ENCODE measurements around the gene GPR139. TPM values are rescaled to one million over a fixed set of nuclear protein-coding genes. Genes with fewer than 3 reads are reported as not detected.

GPR139 gene
- total and polyA plus RNA-seq, 2 donors, result 0.07 TPM; not detected in 1

DNA sequence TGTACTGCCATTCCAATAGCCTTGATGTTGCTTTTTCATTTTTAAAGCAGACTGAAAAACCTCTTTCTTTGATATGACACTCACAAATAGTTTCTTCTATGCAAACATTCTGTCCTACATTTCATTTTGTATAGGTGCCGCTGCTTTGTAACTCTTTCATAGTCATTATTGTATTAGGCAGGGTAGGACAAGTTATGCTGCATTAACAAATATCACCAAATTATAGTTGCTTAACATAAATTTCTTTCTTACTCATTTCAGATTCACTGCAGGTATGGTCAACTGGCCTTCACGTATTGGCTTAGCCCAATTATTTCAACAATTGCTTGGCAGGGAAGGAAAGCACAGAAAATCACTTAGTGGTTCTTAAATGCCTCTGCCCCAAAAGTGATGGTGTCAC is 70.8 kb downstream of the GPR139 start:
- H3K4me1 ChIP-seq (ENCODE audit: control insufficient read depth in 2 of 2, insufficient read depth in 2 of 2, low read length in 2 of 2), result no peaks in the 10 kb centered on the region
- H3K27ac ChIP-seq (ENCODE audit: low read depth in 1 of 2, low read length in 1 of 2), result no peak overlapping the region
- WGBS, result 96% methylated on average over 2 of the region's 2 CpGs
- DNase-seq (ENCODE audit: low read depth in 6 of 9, low spot score in 9 of 9), result no peak
- H3K4me3 ChIP-seq (ENCODE audit: low read length in 2 of 2), result no peak overlapping the region
- H3K36me3 ChIP-seq (ENCODE audit: control insufficient read depth in 2 of 2, insufficient read depth in 2 of 2, low read length in 1 of 2), result no peaks in the 10 kb centered on the region
- no peaks in the 10 kb centered on the region for H3K27me3 ChIP-seq (ENCODE audit: control insufficient read depth in 2 of 2, insufficient read depth in 1 of 2, low read length in 1 of 2)
- no peaks in the 10 kb centered on the region for H3K9me3 ChIP-seq (ENCODE audit: control insufficient read depth in 2 of 2, insufficient read depth in 1 of 2, low read length in 1 of 2)

DNA sequence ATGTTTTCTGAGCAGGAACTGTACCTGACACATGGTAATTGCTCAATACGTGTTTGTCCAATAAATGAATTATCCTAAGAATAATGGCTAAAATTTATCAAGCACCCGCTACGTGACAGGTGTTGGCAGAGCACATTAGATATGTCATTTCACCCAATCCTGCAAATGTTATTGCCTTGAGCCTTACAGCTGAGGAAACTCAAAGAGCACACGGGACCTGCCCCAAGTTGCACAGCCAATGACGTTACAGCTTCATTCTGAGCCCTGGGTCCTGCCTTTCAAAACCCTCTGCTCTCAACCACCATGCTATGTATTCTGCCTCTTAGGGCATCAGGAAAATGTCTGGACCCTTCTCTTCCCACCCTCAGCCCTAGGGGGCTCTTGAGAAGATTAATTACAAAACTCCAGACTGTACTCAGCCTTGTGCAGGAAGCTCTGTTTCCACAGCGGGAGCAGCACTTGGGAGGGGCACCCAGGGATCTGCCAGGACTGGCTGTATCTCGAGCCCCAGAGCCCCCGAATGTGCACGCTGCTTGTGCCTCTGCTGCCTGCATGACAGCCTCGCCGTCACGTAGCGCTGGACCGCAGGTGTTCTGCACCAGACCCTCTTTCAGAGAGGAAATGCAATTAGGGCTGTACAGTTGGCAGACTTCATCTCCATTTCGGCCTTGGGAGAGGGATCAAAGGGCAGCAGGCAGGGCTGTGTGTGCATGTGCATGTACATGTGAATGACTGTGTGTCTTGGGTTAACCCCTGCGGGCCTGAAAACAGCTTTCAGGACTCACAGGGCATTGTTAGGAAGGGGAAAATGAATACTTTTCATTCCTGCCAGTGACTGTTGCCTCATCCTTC is 71.6 kb downstream of the GPR139 start:
- DNase-seq (ENCODE audit: low read depth in 6 of 9, low spot score in 9 of 9), result no peak
- WGBS, result 86% methylated on average over 16 of the region's 16 CpGs
- Histone ChIP-seq H3K4me3 (ENCODE audit: low read length in 2 of 2) (no peak overlapping the region), H3K9me3 (ENCODE audit: control insufficient read depth in 2 of 2, insufficient read depth in 1 of 2, low read length in 1 of 2) (no peaks in the 10 kb centered on the region), H3K27ac (ENCODE audit: low read depth in 1 of 2, low read length in 1 of 2) (no peak overlapping the region), H3K27me3 (ENCODE audit: control insufficient read depth in 2 of 2, insufficient read depth in 1 of 2, low read length in 1 of 2) (no peaks in the 10 kb centered on the region), H3K36me3 (ENCODE audit: control insufficient read depth in 2 of 2, insufficient read depth in 2 of 2, low read length in 1 of 2) (no peaks in the 10 kb centered on the region), H3K4me1 (ENCODE audit: control insufficient read depth in 2 of 2, insufficient read depth in 2 of 2, low read length in 2 of 2) (no peaks in the 10 kb centered on the region)

DNA sequence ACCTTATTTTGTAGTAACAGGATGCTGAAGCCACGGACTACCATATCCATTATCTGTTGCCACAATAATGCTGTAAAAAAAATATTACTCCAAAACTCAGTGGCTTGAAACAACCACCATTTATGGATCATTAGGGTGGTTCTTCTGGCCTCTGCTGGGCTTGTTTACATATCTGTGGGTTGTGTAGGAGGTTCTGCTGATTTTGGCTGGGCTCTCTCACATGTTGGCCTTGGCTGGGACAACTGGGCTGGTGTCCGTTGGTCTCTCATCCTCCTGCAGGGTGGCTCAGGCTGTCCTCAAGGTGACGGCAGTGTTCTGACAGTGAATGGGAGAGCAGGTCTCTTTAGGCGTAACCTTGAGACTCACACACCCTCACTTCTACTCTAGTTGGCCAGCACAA is 76.0 kb downstream of the GPR139 start:
- H3K4me3 ChIP-seq (ENCODE audit: low read length in 2 of 2), result no peak overlapping the region
- H3K4me1 ChIP-seq (ENCODE audit: control insufficient read depth in 2 of 2, insufficient read depth in 2 of 2, low read length in 2 of 2), result no peaks in the 10 kb centered on the region
- no peaks in the 10 kb centered on the region for H3K9me3 ChIP-seq (ENCODE audit: control insufficient read depth in 2 of 2, insufficient read depth in 1 of 2, low read length in 1 of 2)
- no peak for DNase-seq (ENCODE audit: low read depth in 6 of 9, low spot score in 9 of 9)
- H3K27ac ChIP-seq (ENCODE audit: low read depth in 1 of 2, low read length in 1 of 2), result no peak overlapping the region
- H3K27me3 ChIP-seq (ENCODE audit: control insufficient read depth in 2 of 2, insufficient read depth in 1 of 2, low read length in 1 of 2), result no peaks in the 10 kb centered on the region
- H3K36me3 ChIP-seq (ENCODE audit: control insufficient read depth in 2 of 2, insufficient read depth in 2 of 2, low read length in 1 of 2), result no peaks in the 10 kb centered on the region
- 79% methylated on average over 4 of the region's 4 CpGs for WGBS

DNA sequence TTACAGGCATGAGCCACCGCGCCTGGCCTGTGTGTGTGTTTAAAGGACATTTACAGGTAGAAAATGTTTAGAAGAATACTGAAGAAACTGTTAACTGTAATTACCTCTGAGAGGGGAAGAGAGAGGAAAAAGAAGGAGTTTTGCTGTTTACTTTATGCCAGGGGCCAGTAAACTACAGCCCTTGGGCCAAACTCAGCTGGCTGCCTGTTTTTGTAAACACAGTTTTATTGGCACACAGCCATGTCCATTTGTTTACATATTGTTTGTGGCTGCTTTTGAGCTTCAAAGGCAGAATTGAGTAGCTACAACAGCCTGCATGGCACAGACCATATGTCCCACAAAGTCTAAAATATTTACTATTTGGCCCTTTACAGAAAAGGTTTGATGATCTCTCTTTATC is 76.4 kb downstream of the GPR139 start:
- H3K27me3 ChIP-seq (ENCODE audit: control insufficient read depth in 2 of 2, insufficient read depth in 1 of 2, low read length in 1 of 2), result no peaks in the 10 kb centered on the region
- no peak for DNase-seq (ENCODE audit: low read depth in 6 of 9, low spot score in 9 of 9)
- H3K9me3 ChIP-seq (ENCODE audit: control insufficient read depth in 2 of 2, insufficient read depth in 1 of 2, low read length in 1 of 2), result no peaks in the 10 kb centered on the region
- no peak overlapping the region for H3K27ac ChIP-seq (ENCODE audit: low read depth in 1 of 2, low read length in 1 of 2)
- H3K4me3 ChIP-seq (ENCODE audit: low read length in 2 of 2), result no peak overlapping the region
- 88% methylated on average over 2 of the region's 2 CpGs for WGBS
- H3K36me3 ChIP-seq (ENCODE audit: control insufficient read depth in 2 of 2, insufficient read depth in 2 of 2, low read length in 1 of 2), result no peaks in the 10 kb centered on the region
- no peaks in the 10 kb centered on the region for H3K4me1 ChIP-seq (ENCODE audit: control insufficient read depth in 2 of 2, insufficient read depth in 2 of 2, low read length in 2 of 2)

DNA sequence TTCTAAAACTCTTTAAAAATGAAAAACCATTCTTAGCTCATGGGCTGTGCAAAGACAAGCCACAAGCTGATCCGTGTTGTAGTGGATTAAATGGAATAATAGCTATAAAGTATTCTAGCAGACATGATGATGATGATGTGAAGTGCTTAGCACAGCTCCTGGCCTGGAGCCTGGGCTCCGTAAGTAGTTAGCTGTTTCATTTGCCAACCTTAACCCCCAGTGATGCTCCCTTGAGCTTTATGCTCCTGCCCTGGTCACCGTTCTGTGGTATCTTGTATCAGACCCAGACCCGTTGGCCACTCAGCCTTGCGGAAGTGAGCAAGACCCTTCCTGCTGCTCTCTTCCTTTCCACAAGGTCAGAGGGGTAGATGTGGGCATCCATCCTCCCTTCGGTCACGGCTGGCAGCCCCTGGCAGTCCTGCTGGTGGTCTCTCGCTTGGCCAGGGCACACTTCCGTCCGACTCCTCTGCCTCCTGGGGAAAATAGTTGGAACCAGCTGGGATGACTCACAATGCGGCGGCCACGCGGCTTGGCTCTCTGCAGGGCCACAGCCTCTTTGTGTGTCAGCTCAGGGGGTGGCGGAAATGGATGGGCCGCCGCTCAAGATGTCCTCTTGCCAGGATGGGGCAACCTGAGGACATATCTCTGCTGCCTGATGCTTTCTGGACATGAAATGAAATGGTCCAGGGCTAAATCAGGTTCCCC is 79.1 kb downstream of the GPR139 start:
- Histone ChIP-seq H3K27ac (ENCODE audit: low read depth in 1 of 2, low read length in 1 of 2) (no peak overlapping the region), H3K9me3 (ENCODE audit: control insufficient read depth in 2 of 2, insufficient read depth in 1 of 2, low read length in 1 of 2) (no peaks in the 10 kb centered on the region), H3K4me1 (ENCODE audit: control insufficient read depth in 2 of 2, insufficient read depth in 2 of 2, low read length in 2 of 2) (no peaks in the 10 kb centered on the region), H3K36me3 (ENCODE audit: control insufficient read depth in 2 of 2, insufficient read depth in 2 of 2, low read length in 1 of 2) (no peaks in the 10 kb centered on the region), H3K27me3 (ENCODE audit: control insufficient read depth in 2 of 2, insufficient read depth in 1 of 2, low read length in 1 of 2) (no peaks in the 10 kb centered on the region), H3K4me3 (ENCODE audit: low read length in 2 of 2) (no peak overlapping the region)
- WGBS, result 92% methylated on average over 17 of the region's 17 CpGs
- no peak for DNase-seq (ENCODE audit: low read depth in 6 of 9, low spot score in 9 of 9)

DNA sequence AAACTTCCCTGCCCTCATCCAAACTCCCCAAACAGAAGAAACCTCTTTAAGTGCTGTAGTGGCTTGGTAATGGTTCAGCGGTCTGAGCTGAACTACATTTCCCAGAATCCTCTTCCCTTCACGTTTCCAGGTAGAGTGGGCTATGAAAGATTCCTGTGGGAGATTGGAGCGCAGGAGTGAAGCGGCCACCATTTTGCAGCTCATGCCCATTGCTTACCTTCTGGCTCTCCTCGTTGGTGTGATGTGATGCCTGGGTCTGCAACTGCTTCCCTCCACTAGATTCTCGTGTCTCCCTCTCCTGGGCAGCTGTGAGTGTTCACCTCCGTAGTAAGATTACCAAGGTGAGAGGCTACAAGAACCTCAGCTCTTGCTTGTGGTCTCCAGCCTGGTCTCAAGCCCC is 82.1 kb downstream of the GPR139 start:
- H3K4me1 ChIP-seq (ENCODE audit: control insufficient read depth in 2 of 2, insufficient read depth in 2 of 2, low read length in 2 of 2), result no peaks in the 10 kb centered on the region
- H3K9me3 ChIP-seq (ENCODE audit: control insufficient read depth in 2 of 2, insufficient read depth in 1 of 2, low read length in 1 of 2), result no peaks in the 10 kb centered on the region
- H3K27ac ChIP-seq (ENCODE audit: low read depth in 1 of 2, low read length in 1 of 2), result no peak overlapping the region
- no peak for DNase-seq (ENCODE audit: low read depth in 6 of 9, low spot score in 9 of 9)
- 64% methylated on average over 7 of the region's 7 CpGs for WGBS
- no peaks in the 10 kb centered on the region for H3K27me3 ChIP-seq (ENCODE audit: control insufficient read depth in 2 of 2, insufficient read depth in 1 of 2, low read length in 1 of 2)
- H3K36me3 ChIP-seq (ENCODE audit: control insufficient read depth in 2 of 2, insufficient read depth in 2 of 2, low read length in 1 of 2), result no peaks in the 10 kb centered on the region
- H3K4me3 ChIP-seq (ENCODE audit: low read length in 2 of 2), result no peak overlapping the region

DNA sequence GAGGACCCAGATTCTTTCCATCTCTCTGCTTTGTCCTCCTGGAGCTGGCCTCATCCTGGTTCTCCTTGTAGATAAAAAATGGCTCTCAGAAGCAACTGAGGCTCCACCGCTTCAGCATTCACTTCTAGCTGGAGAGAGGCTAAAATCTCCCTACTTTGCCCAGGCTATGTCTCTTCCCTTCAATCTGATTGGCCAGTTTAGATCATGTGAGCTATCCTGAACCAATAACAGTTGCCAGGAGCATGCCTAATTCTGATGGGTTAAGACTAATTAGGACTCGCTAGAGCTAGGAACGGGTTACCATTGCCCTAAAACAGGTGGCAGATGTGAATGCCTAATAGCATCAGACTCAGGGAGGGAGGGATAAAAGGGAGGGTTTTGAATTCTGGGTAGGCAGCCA is 89.6 kb downstream of the GPR139 start:
- no peak overlapping the region for H3K27ac ChIP-seq (ENCODE audit: low read depth in 1 of 2, low read length in 1 of 2)
- H3K9me3 ChIP-seq (ENCODE audit: control insufficient read depth in 2 of 2, insufficient read depth in 1 of 2, low read length in 1 of 2), result no peaks in the 10 kb centered on the region
- no peaks in the 10 kb centered on the region for H3K27me3 ChIP-seq (ENCODE audit: control insufficient read depth in 2 of 2, insufficient read depth in 1 of 2, low read length in 1 of 2)
- DNase-seq (ENCODE audit: low read depth in 6 of 9, low spot score in 9 of 9), result no peak
- no peak overlapping the region for H3K4me3 ChIP-seq (ENCODE audit: low read length in 2 of 2)
- WGBS, result 92% methylated on average over 3 of the region's 3 CpGs
- H3K36me3 ChIP-seq (ENCODE audit: control insufficient read depth in 2 of 2, insufficient read depth in 2 of 2, low read length in 1 of 2), result no peaks in the 10 kb centered on the region
- no peaks in the 10 kb centered on the region for H3K4me1 ChIP-seq (ENCODE audit: control insufficient read depth in 2 of 2, insufficient read depth in 2 of 2, low read length in 2 of 2)

Other genes with a start within 250 kb of the GPR139 start
- 1.5 TPM for gene GPRC5B, start 189.0 kb downstream of the GPR139 start, total RNA-seq
- 7.8 TPM for gene GPRC5B, start 189.0 kb downstream of the GPR139 start, polyA plus RNA-seq

Data from thymus (tissue), 11 donors.